K562 (cell line): ENCODE measurements around the gene SNCA. TPM values are rescaled to one million over a fixed set of nuclear protein-coding genes. Genes with fewer than 3 reads are reported as not detected.

Experiments
- ATAC-seq: fragments of 200-7000 bp; cut with Tn5 transposase; 3 replicates; pipeline ENCODE4 v1.9.1; 2020; ENCODE audit warnings: moderate library complexity
- BruUV-seq: library from RNA; stranded (reverse); fragments of 400-500 nt; replicated peaks from 2 replicates; lab custom pipeline; 2021; lab: Mats Ljungman, UMichigan
- CTCF ChIA-PET: fragments of 300-600 bp; formaldehyde crosslinking; extraction: SDS; loops from one replicate; lab custom pipeline; 2021; ENCODE audit warnings: low intra/inter-chr PET ratio; lab: Yijun Ruan, JAX
- POLR2A ChIA-PET: fragments of 300-600, 350-650 bp; sonication (Branson Sonifier 250); formaldehyde crosslinking; extraction: SDS; loops from one replicate; lab custom pipeline; 2021; ENCODE audit warnings: antibody characterized with exemption, inconsistent platforms; lab: Yijun Ruan, JAX
- DNase-seq, 4 experiments: peaks; one replicate each; pipeline versions ENCODE4 v3.0.0 to v3.0.0-alpha.2; 2011 to 2018; ENCODE audit warnings: low spot score in 3 of 4, mixed read lengths in 3 of 4; ENCODE audit errors: extremely low read depth in 1 of 4
- FAIRE-seq: peaks from 2 replicates; lab custom pipeline; 2011; peaks lifted over from hg19 to GRCh38; lab: Jason Lieb, UNC
- H2AFZ ChIP-seq: 2 replicates; pipeline ENCODE4 v1.6.0; 2011; ENCODE audit warnings: low read depth, low read length, control low read depth, inconsistent platforms
- H3K27ac ChIP-seq: fragments of 200-600 bp; 3 replicates; pipeline ENCODE4 v1.8.0; 2011; ENCODE audit warnings: low read depth, mild to moderate bottlenecking, control low read depth, inconsistent platforms, low read length, moderate library complexity, mixed read lengths; ENCODE audit errors: extremely low read depth
- H3K27me3 ChIP-seq, 2 experiments: fragments of 300-600 bp in 1 of 2; 2 replicates in 1 of 2; 3 replicates in 1 of 2; pipeline versions ENCODE4 v1.6.0 to v1.8.0; 2011; ENCODE audit warnings: inconsistent platforms in 2 of 2, low read length in 2 of 2, mild to moderate bottlenecking in 1 of 2, mixed read lengths in 1 of 2, moderate library complexity in 1 of 2; ENCODE audit not compliant: control insufficient read depth in 2 of 2, insufficient read depth in 2 of 2
- H3K36me3 ChIP-seq: fragments of 300-600 bp; 3 replicates; pipeline ENCODE4 v1.8.0; 2011; ENCODE audit warnings: mild to moderate bottlenecking, low read length, inconsistent platforms; ENCODE audit not compliant: control insufficient read depth, insufficient read depth
- H3K4me1 ChIP-seq, 2 experiments: fragments of 200-600 bp in 1 of 2; replicated peaks in 1 of 2; 2 replicates in 1 of 2; 3 replicates in 1 of 2; pipeline versions ENCODE4 v1.5.1 to v1.8.0; 2011; ENCODE audit warnings: inconsistent platforms in 2 of 2, low read length in 2 of 2, mild to moderate bottlenecking in 1 of 2, mixed read lengths in 1 of 2, moderate library complexity in 1 of 2; ENCODE audit not compliant: control insufficient read depth in 2 of 2, insufficient read depth in 2 of 2
- H3K4me2 ChIP-seq: 2 replicates; pipeline ENCODE4 v1.6.1; 2011; ENCODE audit warnings: low read length, control low read depth, inconsistent platforms, mixed read lengths; ENCODE audit not compliant: insufficient read depth
- H3K4me3 ChIP-seq: fragments of 200-600 bp; sonication (generic), shearing (Covaris generic); 2 replicates; pipeline ENCODE4 v1.5.1; 2016; ENCODE audit warnings: control low read depth, inconsistent platforms
- H3K79me2 ChIP-seq: fragments of 200-600 bp; 3 replicates; pipeline ENCODE4 v1.8.0; 2011; ENCODE audit warnings: low read length, inconsistent platforms; ENCODE audit not compliant: control insufficient read depth, insufficient read depth
- H3K9ac ChIP-seq, 2 experiments: 2 replicates each; pipeline versions ENCODE4 v1.6.0 to v1.6.1; 2011; ENCODE audit warnings: low read depth in 2 of 2, low read length in 2 of 2, control low read depth in 1 of 2, inconsistent platforms in 1 of 2, mild to moderate bottlenecking in 1 of 2, mixed read lengths in 1 of 2; ENCODE audit not compliant: insufficient read depth in 1 of 2
- H3K9me1 ChIP-seq: one replicate; pipeline ENCODE4 v1.6.0; 2011; ENCODE audit warnings: inconsistent platforms, mild to moderate bottlenecking, low read length, moderate library complexity; ENCODE audit not compliant: control insufficient read depth, insufficient read depth
- H3K9me3 ChIP-seq: replicated peaks from 2 replicates; pipeline ENCODE4 v1.5.1; 2011; ENCODE audit warnings: low read depth, low read length, inconsistent platforms; ENCODE audit not compliant: control insufficient read depth, insufficient read depth
- H4K20me1 ChIP-seq: replicated peaks from 2 replicates; pipeline ENCODE4 v1.6.1; 2011; ENCODE audit warnings: low read length, inconsistent platforms, mixed read lengths; ENCODE audit not compliant: control insufficient read depth, insufficient read depth
- MEIS2 ChIP-seq: fragments of 450-650 bp; IDR thresholded peaks from 2 replicates; pipeline ENCODE4 v1.6.1; 2014; ENCODE audit warnings: mild to moderate bottlenecking; ENCODE audit not compliant: partially characterized antibody
- SNRNP70 ChIP-seq: fragments of 200-400 bp; formaldehyde crosslinking; optimal IDR thresholded peaks from 2 replicates; pipeline ENCODE3; 2017; ENCODE audit warnings: low read depth, low read length
- WGBS: fragments of 100-300 bp; shearing (Covaris generic); methylation state at CpG from one replicate; pipeline ENCODE4 v1.1.6; 2016; ENCODE audit warnings: low coverage, mixed read lengths; ENCODE audit not compliant: insufficient coverage; ENCODE audit errors: missing lambda C conversion rate; 5-methylcytosine and 5-hydroxymethylcytosine counted together
- in situ Hi-C: fragments of 300-500 bp; cut with MboI; formaldehyde crosslinking; loops from 4 replicates; pipeline ENCODE4 v1.15.0; 2018; ENCODE audit warnings: inconsistent platforms, mixed read lengths
- intact Hi-C: fragments of 100-400 bp; cut with micrococcal nuclease; formaldehyde crosslinking; loops from 2 replicates; pipeline ENCODE4 v1.14.2; 2022
- polyA plus RNA-seq, 8 experiments: library from polyadenylated mRNA; depleted of rRNA in 4 of 8; stranded (reverse) in 5 of 8; unstranded in 3 of 8; fragments of >200 nt; fragmentation: Nextera tagmentation in 2 of 8; fragmentation: Illumina TruSeq in 1 of 8; extraction: Ambion mirVana in 2 of 8; extraction: Trizol in 1 of 8; gene quantifications; 2 replicates each; pipeline versions ENCODE4 v1.2.1 to v1.2.3, GENCODE V29; 2011 to 2014; ENCODE audit warnings: inconsistent platforms in 1 of 8, missing spikeins in 1 of 8
- total RNA-seq, 7 experiments: library from RNA; depleted of rRNA in 6 of 7; stranded (reverse); fragments of >200 nt in 6 of 7; fragmentation: Illumina TruSeq in 2 of 7; extraction: Trizol in 2 of 7; gene quantifications; 2 replicates each; pipeline versions ENCODE4 v1.2.1 to v1.2.3, GENCODE V29; 2011 to 2021; ENCODE audit warnings: low replicate concordance in 1 of 7
- TF ChIP-seq, protein P1 (sequence below): fragments of 250-450 bp; sonication (Bioruptor Pico); IDR thresholded peaks from 2 replicates; pipeline ENCODE4 v1.8.0; 2022; ENCODE audit warnings: moderate library complexity, mild to moderate bottlenecking, inconsistent platforms
- TF ChIP-seq, protein P2 (sequence below): sonication (generic); formaldehyde crosslinking; IDR thresholded peaks from 2 replicates; pipeline ENCODE4 v1.8.0; 2022; ENCODE audit warnings: missing genetic modification reagents, mild to moderate bottlenecking, moderate library complexity, borderline replicate concordance
- TF ChIP-seq, protein P3 (sequence below), 2 experiments: IDR thresholded peaks in 1 of 2; conservative IDR thresholded peaks in 1 of 2; 2 replicates each; pipeline ENCODE4 v1.6.1; 2016; ENCODE audit warnings: low read depth in 2 of 2, mild to moderate bottlenecking in 1 of 2, missing compliant biosample characterization in 1 of 2, missing genetic modification characterization in 1 of 2, moderate library complexity in 1 of 2
- TF ChIP-seq, protein P4 (sequence below): fragments of 450-650 bp; IDR thresholded peaks from 2 replicates; pipeline ENCODE4 v1.6.1; 2016

The SNCA gene
- total and polyA plus RNA-seq, 9 of the 15 experiments (the other 6 are each of a cell fraction or from before 2014, with no cell fraction given): 1.7 to 12.6 (median 3.6) TPM

GRCh38 chr4:89741768-89742167 lies 95.2 kb downstream of the SNCA start:
- 0% methylated on average over 3 of the region's 3 CpGs for WGBS
- BruUV-seq: no TSS peak
- CTCF ChIA-PET: no interaction called here
- POLR2A ChIA-PET: interaction anchor here (0.6 kb wide), 1 partner anchor 104 kb away, joined by 3 read pairs; no protein-coding TSS in a partner anchor
- Histone ChIP-seq H3K9me1 (no peaks in the 10 kb centered on the region), H4K20me1 (no peaks in the 10 kb centered on the region), H2AFZ (no peak overlapping the region), H3K4me3 (no peak overlapping the region), H3K27me3 (no peaks in the 10 kb centered on the region), H3K79me2 (no peaks in the 10 kb centered on the region), H3K36me3 (no peaks in the 10 kb centered on the region), H3K4me2 (no peak overlapping the region), H3K4me1 (no peaks in the 10 kb centered on the region), H3K27ac (no peak overlapping the region), H3K9ac (no peak overlapping the region), H3K9me3 (no peaks in the 10 kb centered on the region)
- no peak for DNase-seq
- intact Hi-C loops: no loop called here
- in situ Hi-C loops: no loop called here
- TF ChIP-seq, protein P1, sequence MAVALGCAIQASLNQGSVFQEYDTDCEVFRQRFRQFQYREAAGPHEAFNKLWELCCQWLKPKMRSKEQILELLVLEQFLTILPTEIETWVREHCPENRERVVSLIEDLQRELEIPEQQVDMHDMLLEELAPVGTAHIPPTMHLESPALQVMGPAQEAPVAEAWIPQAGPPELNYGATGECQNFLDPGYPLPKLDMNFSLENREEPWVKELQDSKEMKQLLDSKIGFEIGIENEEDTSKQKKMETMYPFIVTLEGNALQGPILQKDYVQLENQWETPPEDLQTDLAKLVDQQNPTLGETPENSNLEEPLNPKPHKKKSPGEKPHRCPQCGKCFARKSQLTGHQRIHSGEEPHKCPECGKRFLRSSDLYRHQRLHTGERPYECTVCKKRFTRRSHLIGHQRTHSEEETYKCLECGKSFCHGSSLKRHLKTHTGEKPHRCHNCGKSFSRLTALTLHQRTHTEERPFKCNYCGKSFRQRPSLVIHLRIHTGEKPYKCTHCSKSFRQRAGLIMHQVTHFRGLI (CRISPR knock-in tag): no peak
- TF ChIP-seq, protein P2, sequence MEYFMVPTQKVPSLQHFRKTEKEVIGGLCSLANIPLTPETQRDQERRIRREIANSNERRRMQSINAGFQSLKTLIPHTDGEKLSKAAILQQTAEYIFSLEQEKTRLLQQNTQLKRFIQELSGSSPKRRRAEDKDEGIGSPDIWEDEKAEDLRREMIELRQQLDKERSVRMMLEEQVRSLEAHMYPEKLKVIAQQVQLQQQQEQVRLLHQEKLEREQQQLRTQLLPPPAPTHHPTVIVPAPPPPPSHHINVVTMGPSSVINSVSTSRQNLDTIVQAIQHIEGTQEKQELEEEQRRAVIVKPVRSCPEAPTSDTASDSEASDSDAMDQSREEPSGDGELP (CRISPR knock-in tag): no peak
- TF ChIP-seq SNRNP70: no peak
- TF ChIP-seq, protein P3, sequence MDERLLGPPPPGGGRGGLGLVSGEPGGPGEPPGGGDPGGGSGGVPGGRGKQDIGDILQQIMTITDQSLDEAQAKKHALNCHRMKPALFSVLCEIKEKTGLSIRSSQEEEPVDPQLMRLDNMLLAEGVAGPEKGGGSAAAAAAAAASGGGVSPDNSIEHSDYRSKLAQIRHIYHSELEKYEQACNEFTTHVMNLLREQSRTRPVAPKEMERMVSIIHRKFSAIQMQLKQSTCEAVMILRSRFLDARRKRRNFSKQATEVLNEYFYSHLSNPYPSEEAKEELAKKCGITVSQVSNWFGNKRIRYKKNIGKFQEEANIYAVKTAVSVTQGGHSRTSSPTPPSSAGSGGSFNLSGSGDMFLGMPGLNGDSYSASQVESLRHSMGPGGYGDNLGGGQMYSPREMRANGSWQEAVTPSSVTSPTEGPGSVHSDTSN (CRISPR knock-in tag; IDR thresholded peaks at IDR 0.05; ENCODE audit: low read depth): no peak
- TF ChIP-seq, protein P3 (tag; conservative IDR thresholded peaks at IDR 0.05; ENCODE audit: low read depth): peak; percentile 72
- TF ChIP-seq MEIS2: peak; percentile 67
- TF ChIP-seq, protein P4, sequence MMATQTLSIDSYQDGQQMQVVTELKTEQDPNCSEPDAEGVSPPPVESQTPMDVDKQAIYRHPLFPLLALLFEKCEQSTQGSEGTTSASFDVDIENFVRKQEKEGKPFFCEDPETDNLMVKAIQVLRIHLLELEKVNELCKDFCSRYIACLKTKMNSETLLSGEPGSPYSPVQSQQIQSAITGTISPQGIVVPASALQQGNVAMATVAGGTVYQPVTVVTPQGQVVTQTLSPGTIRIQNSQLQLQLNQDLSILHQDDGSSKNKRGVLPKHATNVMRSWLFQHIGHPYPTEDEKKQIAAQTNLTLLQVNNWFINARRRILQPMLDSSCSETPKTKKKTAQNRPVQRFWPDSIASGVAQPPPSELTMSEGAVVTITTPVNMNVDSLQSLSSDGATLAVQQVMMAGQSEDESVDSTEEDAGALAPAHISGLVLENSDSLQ: 0 out of 2 replicates have a peak, but pooled peaks have one; percentile 8
- no peak for ATAC-seq
- no peak for FAIRE-seq
